GM12865 (cell line): Measurements from ENCODE around the gene LRRC58.

Source experiments
- DNase-seq: peaks from one replicate; pipeline ENCODE4 v3.0.0; 2010; ENCODE audit warnings: low read depth
- H3K4me3 ChIP-seq: 2 replicates; pipeline ENCODE4 v1.5.1; 2011; ENCODE audit warnings: mild to moderate bottlenecking, low read depth, low read length, control low read depth
- CTCF ChIP-seq: IDR thresholded peaks from 2 replicates; pipeline ENCODE4 v1.5.1; 2011; ENCODE audit warnings: low read length, control low read depth, low read depth, inconsistent platforms; ENCODE audit not compliant: insufficient read depth; ENCODE audit errors: missing control alignments

LRRC58 gene

GRCh38 chr3:120348991-120349854 is at the start of gene LRRC58:
LRRC58 (minus strand) TSS chr3:120349354; CDS start chr3:120349243, 111 bp downstream.
- peak; percentile 10 for TF ChIP-seq CTCF
- peak within 1 kb of the TSS; percentile 84 for H3K4me3 ChIP-seq
- peak; percentile 96 for DNase-seq

DNA sequence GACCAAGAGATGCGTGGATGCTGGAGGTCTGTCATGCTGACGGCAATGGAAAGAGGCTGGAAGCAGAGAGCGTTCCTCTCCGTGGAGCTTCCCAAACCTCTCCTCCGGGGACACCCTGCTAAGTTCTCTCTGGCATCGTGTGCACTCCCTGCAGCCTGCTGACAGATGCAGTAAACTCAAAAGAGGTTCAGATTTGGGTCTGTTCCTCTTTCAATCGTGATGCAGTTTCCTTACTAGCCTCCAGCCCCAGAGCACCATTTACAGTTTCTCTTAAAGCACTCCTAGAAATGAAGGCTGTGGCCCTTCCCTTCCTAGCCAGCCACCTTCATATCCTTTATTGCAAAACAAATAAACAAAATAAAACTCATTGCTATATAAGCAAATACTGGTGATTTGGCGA is 47.3 kb upstream of the LRRC58 start:
- H3K4me3 ChIP-seq = no peak overlapping the region
- no peak for DNase-seq
- no peak for TF ChIP-seq CTCF

DNA sequence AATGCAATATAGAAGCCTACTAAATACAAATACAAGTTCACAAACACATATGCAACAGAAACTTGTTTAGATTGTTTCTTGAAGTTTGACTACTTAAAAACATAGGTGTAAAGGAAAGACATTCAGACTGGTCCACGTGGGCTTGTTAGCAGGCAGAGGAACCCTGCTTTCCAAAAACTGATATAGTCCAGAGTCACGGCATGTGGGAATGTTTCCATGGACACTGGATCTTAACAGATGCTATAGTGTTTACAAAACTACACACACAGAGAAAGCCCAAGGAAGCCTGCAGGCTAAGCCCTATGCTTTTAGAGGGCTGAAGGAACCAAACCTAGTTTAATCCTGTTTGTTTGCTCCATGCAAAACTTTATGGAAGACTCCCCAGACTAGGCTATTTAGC is 45.2 kb upstream of the LRRC58 start:
- H3K4me3 ChIP-seq = no peak overlapping the region
- no peak for DNase-seq
- no peak for TF ChIP-seq CTCF

DNA sequence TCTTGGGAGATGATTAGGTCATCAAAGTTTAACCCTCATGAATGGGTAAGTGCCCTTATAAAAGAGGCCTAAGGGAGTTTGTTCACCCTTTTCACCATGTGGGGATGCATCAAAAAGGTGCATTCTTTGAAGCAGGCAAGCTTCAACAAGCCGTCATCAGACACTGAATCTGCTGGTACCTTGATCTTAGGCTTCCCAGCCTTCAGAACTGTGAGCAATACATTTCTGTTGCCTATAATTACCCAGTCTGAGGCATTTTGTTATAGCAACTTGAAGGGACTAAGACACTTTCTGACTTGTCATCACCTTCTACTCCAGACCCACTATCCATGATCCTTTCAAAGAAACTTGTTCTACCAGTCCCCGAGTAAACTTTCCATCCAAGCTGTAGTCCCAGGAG is 44.6 kb upstream of the LRRC58 start:
- no peak overlapping the region for H3K4me3 ChIP-seq
- TF ChIP-seq CTCF = no peak
- no peak for DNase-seq

- DNase-seq = no peak
- no peak overlapping the region for H3K4me3 ChIP-seq
- no peak for TF ChIP-seq CTCF
Observed at GRCh38 chr3:120393243-120393642, 44.1 kb upstream of the LRRC58 start.

- H3K4me3 ChIP-seq = no peak overlapping the region
- TF ChIP-seq CTCF = no peak
- DNase-seq = peak; percentile 14
Observed at GRCh38 chr3:120382941-120383447, 33.8 kb upstream of the LRRC58 start.
